ENCODE measurements around the gene RNASEH2A. TPM values are rescaled to one million over a fixed set of nuclear protein-coding genes. Genes with fewer than 3 reads are reported as not detected.
"Not testable (repeated sequence)": the region's sequence is repeated elsewhere in the genome, so short reads cannot be mapped to it uniquely, and the experiment has no call there.

The RNASEH2A gene
- total RNA-seq, 1 donor from 2014 or later, result 6.3 TPM

DNA sequence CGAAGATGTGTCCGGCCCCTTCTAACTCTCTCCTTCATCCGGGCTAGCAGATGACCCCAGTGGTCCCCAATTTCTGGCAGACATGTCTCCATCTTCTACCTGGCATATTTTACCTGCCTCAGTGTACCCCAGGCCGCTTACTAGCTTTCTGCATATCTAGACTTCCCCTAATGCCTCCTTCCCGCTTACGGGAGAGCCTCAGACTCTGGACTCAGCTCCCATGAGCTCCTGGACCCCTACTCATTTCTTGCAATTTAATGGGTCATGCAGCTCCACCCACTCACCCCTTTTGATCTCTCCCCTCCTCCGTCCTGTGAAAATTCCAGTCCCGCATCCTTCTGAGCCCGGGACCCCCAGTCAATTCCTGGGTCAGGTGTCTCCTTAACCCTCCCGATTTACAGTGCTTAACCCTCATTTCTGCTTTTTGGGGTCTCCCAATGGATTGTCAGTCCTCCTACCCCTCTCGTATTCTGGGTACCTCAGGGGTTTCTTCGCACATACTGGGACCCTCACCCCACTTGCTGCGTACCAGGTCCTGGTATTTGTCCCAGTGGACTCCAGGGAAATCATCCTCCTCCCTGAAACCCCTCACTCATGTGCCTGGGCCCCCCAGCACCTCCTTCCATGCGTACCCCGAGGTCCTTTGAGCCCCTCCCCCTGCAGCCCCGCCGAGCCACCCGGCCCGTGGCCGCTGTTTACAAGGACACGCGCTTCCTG lies 15.6 kb upstream of the RNASEH2A start:
- intact Hi-C loops (cut with DNase I), result loop anchor here (2.0 kb wide), 1 partner anchor 54 kb away; the partner anchor contains the start of gene GET3
- ATAC-seq, result no peak

DNA sequence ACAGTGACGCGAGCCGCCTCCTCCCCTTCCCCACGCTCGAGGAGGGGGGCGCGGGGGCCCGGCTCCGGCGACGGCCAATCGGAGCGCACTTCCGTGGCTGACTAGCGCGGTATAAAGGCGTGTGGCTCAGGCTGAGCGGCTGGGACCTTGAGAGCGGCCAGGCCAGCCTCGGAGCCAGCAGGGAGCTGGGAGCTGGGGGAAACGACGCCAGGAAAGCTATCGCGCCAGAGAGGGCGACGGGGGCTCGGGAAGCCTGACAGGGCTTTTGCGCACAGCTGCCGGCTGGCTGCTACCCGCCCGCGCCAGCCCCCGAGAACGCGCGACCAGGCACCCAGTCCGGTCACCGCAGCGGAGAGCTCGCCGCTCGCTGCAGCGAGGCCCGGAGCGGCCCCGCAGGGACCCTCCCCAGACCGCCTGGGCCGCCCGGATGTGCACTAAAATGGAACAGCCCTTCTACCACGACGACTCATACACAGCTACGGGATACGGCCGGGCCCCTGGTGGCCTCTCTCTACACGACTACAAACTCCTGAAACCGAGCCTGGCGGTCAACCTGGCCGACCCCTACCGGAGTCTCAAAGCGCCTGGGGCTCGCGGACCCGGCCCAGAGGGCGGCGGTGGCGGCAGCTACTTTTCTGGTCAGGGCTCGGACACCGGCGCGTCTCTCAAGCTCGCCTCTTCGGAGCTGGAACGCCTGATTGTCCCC lies 14.9 kb upstream of the RNASEH2A start, which contains the start of gene JUNB:
Gene JUNB, plus strand, starts transcription at position 142 of the 706 bp plus-strand sequence. Its CDS starts 286 bp downstream, at position 428.
- ATAC-seq (peak; percentile 66), DNase-seq (ENCODE audit: missing footprints) (peak; percentile 99)
- intact Hi-C loops (cut with DNase I), result loop anchor here (2.0 kb wide), 1 partner anchor 55 kb away; the partner anchor contains the start of gene GET3

More for the DNA sequence above, 15.6 kb upstream of the RNASEH2A start:
- no peak for DNase-seq (ENCODE audit: missing footprints)

DNA sequence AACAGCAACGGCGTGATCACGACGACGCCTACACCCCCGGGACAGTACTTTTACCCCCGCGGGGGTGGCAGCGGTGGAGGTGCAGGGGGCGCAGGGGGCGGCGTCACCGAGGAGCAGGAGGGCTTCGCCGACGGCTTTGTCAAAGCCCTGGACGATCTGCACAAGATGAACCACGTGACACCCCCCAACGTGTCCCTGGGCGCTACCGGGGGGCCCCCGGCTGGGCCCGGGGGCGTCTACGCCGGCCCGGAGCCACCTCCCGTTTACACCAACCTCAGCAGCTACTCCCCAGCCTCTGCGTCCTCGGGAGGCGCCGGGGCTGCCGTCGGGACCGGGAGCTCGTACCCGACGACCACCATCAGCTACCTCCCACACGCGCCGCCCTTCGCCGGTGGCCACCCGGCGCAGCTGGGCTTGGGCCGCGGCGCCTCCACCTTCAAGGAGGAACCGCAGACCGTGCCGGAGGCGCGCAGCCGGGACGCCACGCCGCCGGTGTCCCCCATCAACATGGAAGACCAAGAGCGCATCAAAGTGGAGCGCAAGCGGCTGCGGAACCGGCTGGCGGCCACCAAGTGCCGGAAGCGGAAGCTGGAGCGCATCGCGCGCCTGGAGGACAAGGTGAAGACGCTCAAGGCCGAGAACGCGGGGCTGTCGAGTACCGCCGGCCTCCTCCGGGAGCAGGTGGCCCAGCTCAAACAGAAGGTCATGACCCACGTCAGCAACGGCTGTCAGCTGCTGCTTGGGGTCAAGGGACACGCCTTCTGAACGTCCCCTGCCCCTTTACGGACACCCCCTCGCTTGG lies 14.1 kb upstream of the RNASEH2A start:
- intact Hi-C loops (cut with DNase I), result no loop called here
- DNase-seq (ENCODE audit: missing footprints), result peak; percentile 91
- no peak for ATAC-seq

DNA sequence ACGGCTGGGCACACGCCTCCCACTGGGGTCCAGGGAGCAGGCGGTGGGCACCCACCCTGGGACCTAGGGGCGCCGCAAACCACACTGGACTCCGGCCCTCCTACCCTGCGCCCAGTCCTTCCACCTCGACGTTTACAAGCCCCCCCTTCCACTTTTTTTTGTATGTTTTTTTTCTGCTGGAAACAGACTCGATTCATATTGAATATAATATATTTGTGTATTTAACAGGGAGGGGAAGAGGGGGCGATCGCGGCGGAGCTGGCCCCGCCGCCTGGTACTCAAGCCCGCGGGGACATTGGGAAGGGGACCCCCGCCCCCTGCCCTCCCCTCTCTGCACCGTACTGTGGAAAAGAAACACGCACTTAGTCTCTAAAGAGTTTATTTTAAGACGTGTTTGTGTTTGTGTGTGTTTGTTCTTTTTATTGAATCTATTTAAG lies 13.5 kb upstream of the RNASEH2A start:
- ATAC-seq (no peak), DNase-seq (ENCODE audit: missing footprints) (no peak)
- intact Hi-C loops (cut with DNase I), result no loop called here

DNA sequence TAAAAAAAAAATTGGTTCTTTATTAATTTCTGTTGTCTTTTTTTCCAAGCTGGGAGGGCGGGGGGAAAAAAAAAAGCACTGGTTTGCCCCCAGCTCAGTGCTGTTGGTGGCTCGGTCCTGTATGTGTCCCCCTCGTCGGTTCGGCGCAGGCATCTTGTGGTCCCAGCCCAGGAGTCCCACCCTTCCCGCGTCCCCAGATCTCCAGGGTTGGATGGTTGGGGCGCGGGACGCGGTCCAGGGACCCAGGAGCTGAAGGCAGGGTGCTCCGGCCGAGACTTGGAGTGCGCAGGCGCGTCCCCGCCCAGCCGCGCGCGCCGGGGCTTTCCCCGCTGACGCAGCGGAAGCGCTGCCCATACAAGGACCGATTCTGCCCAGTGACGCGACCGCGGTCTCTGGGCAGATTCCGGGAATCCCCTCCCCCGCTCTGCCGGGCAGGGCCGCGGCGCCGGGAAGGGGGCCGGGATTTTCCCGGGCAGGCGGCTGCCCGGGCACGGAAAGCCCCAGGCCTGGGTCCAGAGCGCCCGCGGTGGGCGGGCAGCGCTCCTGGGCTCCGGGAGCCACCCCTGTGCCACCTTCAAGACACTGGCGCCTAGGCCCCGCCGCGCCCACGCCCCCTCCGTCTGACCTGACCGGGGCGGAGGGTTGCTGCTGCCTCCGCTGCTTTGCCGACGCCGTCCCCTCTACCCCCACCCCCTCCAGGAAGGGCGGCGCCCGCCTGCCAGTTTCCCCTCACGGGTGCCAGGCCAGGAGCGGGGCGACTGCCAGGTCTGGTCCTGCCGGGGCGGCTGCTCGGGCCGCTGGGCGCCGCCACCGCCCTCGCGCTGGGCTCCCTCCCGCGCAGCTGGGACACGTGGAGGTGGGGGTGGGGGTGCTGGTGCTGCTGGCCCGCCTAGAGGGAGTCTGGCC lies 12.8 kb upstream of the RNASEH2A start:
- ATAC-seq (peak; percentile 53), DNase-seq (ENCODE audit: missing footprints) (peak; percentile 95)
- intact Hi-C loops (cut with DNase I), result no loop called here

DNA sequence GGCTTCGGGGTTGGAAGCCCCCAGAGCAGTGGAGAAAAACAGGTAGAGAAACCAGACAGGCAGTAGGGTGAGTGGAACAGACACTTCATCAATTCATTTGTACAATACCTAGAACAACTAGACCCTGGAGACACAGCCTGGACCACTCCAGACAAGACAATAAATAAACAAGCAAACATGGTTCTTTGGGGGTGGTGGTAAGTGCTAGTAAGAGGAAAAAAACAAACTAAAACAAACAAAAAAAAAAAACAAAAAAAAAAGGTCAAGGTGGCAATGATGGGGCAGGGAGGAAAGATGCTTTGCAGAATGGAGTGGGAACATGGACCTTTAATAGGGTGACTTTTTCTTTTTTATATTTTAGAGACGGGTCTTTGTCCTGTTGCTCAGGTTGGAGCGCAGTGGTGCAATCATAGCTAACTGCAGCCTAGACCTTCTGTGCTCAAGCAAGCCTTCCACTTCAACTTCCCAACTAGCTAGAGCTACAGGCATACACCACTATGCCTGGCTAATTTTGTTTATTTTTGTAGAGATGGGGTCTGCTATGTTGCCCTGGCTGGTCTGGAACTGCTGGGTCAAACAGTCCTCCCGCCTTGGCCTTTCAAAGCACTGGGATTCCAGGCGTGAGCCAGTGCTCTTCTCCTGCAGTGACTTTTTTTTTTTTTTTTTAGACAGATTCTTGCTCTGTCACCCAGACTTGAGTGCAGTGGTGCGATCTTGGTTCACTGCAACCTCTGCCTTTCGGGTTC lies 12.0 kb upstream of the RNASEH2A start:
- ATAC-seq (no peak), DNase-seq (ENCODE audit: missing footprints) (no peak)
- intact Hi-C loops (cut with DNase I), result no loop called here

DNA sequence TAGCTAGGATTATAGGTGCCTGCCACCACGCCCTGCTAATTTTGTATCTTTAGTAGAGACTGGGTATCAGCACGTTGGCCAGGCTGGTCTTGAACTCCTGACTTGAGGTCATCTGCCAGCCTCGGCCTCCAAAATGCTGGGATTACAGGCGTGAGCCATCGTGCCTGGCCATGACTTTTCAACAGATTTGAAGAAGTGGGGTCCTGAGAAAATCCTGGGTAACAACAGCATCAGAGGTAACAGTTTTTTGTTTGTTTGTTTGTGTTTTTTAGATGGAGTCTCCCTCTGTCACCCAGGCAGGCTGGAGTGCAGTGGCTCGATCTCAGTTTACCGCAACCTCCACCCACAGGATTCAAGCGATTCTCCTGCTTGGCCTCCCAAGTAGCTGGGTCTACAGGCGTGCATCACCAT lies 11.4 kb upstream of the RNASEH2A start:
- intact Hi-C loops (cut with DNase I), result no loop called here
- ATAC-seq, result no peak
- DNase-seq (ENCODE audit: missing footprints), result no peak

DNA sequence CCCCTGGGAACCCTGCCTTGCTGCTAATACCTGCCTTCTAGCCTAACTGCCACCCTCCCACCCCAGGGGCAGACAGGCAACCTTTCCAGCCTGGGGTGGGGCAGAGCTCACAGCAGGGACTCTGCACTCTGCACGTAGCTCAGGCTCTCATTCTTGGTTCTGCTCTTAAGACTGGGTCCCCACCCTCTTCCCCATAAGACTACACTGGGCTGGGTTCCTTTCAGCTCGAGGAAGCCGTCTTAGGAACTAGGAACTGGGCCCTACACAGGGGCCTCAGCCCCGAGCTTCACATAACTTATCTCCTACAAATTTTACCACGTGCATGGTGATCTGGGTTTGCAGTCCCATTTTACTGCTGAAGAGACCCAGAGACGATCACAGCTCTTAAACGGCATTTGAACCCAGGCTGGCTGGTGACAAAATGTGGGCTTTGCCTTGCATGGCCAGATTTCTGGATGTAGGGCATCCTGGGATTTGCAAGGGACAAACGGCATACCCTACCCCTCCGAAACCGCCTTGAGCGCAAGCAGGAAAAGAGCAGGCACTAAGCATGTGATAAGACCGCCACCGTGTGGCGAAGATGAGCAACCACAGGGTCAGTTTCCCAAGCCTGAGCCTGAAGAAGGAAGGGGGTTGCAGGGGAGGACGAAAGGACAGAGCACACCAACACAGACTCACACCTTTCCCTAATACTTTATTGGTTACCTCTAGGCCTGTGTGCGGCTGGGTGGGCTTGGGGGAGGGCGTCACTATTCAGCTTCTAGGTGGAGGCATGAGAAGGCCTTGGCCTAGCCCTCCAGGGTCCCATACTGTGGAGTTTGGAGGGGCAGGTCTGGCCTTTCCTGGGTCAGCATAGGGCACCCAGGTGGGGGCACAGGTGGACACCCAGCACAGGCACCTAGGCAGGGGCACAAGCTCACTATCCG lies 10.0 kb upstream of the RNASEH2A start:
- ATAC-seq, result peak; percentile 21

DNA sequence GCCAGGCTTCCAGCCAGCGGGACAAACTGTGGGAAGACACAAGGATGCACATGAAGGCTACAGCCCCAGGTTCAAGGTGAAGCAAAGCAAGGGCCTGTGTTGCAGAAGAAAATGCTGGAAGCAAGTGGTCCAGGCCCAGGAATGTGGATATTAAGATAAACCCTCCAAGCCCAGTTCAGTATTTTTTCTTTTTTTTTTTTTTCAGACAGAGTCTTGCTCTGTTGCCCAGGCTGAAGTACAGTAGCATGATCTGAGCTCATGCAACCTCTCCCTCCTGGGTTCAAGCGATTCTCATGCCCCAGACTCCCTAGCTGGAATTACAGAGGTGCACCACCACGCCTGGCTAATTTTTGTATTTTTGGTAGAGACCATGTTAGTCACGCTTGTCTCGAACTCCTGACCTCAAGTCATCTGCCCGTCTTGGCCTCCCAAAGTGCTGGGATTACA lies 9.2 kb upstream of the RNASEH2A start:
- no peak for ATAC-seq
- intact Hi-C loops (cut with DNase I), result loop anchor here (2.0 kb wide), 1 partner anchor 30 kb away; no protein-coding TSS in a partner anchor
- no peak for DNase-seq (ENCODE audit: missing footprints)

More for the DNA sequence above, 10.0 kb upstream of the RNASEH2A start:
- intact Hi-C loops (cut with DNase I), result loop anchor here (1.0 to 2.0 kb wide), 2 partner anchors 19 to 30 kb away; no protein-coding TSS in a partner anchor
- DNase-seq (ENCODE audit: missing footprints), result peak; percentile 90

DNA sequence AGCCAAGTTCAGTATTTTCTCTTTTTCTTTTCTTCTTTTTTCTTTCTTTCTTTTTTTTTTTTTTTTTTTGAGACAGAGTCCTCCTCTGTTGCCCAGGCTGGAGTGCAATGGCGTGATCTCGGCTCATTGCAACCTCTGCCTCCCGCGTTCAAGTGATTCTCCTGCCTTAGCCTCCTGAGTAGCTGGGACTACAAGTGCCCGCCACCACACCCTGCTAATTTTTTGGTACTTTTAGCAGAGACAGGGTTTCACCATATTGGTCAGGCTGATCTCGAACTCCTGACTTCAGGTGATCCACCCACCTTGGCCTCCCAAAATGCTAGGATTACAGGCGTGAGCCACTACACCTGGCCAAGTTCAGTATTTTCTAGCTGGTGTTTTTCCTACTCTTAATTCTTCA lies 8.8 kb upstream of the RNASEH2A start:
- intact Hi-C loops (cut with DNase I), result loop anchor here (2.0 kb wide), 1 partner anchor 31 kb away; no protein-coding TSS in a partner anchor
- not testable (repeated sequence) for ATAC-seq; DNase-seq (ENCODE audit: missing footprints)

DNA sequence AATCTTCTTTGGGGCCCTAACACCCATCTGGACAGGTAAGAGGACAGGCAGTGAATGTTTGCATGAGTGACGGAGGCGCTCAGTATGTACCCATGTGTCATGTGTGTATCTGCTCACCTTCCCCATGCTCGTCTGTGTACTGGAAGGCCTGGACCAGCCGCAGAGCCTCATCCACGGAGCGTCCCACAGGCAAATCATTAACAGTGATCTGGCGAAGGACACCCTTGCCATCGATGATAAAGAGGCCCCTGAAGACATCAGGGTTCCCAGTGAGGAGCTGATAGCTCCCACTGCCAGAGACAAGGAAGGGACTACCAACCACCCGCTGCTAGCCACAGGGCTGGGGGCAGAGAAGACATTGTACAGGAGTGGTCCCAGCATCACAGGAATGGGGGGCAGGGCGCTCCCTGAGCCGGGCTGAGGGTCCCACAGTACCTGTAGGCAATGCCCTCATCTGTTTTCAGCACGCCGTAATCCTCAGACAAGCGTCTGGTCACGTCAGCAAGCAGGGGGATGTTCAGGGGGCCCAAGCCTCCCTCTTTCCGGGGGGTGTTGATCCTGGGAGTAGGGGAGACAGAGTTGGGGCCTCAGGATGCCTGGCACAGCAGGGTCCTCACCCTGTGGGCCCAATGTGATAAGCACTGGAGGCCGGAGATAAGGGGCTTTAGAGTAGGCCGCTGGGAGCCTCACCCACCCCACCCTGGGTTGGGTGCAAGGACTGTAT lies 6.5 kb upstream of the RNASEH2A start:
- intact Hi-C loops (cut with DNase I), result no loop called here
- ATAC-seq (no peak), DNase-seq (ENCODE audit: missing footprints) (no peak)

DNA sequence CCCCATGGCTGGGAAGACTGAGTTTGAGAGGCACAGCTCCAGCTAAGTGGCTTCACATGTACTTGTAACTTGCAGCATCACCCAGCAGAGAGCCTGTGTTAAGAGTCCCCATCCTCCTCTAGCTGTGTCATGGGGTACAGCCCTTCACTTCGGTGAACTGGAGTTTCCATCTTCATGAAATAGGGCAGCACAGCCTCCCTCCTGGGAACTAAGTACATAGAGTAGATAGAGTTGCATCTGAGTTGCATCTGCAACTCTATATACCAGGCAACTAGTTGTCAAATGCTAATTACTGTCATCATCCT lies 6.0 kb upstream of the RNASEH2A start:
- no peak for ATAC-seq
- intact Hi-C loops (cut with DNase I), result no loop called here
- DNase-seq (ENCODE audit: missing footprints), result no peak

DNA sequence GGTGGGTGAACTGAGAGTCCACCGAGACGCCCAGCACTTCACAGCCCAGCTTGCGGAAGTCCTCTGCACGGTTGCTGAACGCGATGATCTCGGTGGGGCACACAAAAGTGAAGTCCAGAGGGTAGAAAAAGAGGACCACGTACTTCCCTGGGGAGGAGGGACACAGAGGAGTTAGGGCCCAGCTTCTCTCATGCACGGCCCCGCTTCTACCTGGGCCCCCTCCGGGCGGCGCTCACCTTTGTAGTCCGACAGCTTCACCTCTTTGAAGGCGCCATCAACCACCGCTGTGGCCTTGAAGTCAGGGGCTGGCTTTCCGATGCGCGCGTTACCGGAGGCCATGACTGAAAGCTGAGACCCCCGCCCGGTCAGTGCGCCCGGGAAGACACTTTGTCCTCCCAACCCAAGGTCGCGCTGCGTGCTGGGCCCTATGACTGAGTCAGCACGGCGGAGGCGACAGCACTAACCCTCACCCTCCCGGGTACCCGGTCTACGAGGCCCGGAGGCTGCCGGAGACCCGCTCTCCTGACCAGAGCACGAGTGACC lies 5.4 kb upstream of the RNASEH2A start:
- intact Hi-C loops (cut with DNase I), result no loop called here
- ATAC-seq (peak; percentile 29), DNase-seq (ENCODE audit: missing footprints) (no peak)

DNA sequence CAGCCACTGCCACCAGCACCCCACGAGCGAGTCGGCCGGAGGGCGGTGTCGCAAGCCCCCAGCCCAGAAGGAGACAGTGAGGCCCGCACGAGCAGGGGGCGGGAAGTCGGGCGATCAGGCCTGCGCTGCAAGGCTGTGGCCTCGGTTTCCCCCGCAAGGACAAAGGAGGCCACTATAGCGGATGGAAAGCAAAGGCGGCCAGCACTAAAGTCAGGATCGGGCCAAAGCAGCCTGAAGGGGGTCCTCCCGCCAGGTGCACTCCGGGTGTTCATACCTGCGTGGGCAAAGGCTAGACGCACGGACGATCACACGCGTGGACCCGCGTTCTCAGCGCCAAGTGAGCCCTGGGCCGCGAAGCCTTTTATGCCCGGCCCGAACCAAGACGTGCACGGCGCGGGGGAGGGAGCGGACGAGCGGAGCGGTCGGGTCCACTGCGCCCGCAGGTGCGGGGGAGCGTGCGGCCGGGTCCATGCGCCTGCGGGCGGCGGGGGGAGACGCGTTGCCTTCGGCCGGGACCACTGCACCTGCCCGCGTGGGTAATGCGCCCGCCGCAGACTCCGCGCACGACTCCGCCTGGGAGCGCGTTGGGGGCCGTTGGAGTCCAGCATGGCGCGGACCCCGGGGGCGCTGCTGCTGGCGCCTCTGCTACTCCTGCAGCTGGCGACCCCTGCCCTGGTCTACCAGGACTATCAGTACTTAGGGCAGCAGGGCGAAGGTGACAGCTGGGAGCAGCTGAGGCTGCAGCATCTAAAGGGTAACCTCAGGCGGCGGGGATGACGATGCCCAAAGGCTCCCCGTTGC lies 4.7 kb upstream of the RNASEH2A start, which contains the start of the genes PRDX2 and THSD8:
Gene PRDX2, minus strand, starts transcription at position 335 of the 801 bp plus-strand sequence. CDS start 539 bp downstream, outside the sequence.
Gene THSD8, plus strand, starts transcription at position 604 of the 801 bp plus-strand sequence. Its CDS starts 3 bp downstream, at position 607.
- DNase-seq (ENCODE audit: missing footprints) (peak; percentile 86), ATAC-seq (peak; percentile 87)
- intact Hi-C loops (cut with DNase I), result no loop called here

Data from Right ventricle myocardium inferior (tissue), 1 donor.